Measurements from ENCODE around the gene TRAF1.

TRAF1 gene

DNA sequence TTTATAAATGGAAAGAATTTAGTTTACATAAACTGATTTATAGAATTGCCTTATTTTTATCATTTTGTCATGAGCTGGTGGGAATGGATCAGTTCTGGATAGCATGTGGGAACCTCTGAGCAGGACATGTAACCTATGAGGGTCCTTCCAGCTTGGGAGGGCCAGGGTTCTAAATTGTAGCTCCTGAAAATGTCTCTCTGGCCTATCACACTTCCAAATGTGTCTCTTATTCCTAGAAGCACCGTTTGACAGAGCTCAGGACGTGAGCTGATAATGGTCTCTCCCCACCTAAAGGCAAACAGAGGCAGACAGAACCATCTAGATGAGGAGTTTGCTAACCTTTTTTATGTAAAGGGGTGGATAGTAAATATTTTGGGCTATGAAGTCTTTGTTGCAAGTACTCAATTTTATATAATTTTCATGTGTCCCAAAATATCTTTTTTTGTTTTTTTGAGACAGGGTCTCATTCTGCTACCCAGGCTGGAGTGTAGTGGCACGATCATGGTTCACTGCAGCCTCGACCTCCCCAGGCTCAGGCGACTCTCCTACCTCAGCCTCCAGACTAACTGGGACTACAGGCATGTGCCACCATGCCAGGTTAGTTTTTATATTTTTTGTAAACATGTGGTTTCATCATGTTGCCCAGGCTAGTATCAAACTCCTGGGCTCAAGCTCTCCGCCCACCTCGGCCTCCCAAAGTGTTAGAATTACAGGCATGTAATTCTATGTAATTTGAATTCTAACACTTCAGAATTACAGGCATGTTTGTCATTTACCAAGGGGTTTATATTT, 4.0 kb downstream of the TRAF1 start:
- no peak for DNase-seq

DNA sequence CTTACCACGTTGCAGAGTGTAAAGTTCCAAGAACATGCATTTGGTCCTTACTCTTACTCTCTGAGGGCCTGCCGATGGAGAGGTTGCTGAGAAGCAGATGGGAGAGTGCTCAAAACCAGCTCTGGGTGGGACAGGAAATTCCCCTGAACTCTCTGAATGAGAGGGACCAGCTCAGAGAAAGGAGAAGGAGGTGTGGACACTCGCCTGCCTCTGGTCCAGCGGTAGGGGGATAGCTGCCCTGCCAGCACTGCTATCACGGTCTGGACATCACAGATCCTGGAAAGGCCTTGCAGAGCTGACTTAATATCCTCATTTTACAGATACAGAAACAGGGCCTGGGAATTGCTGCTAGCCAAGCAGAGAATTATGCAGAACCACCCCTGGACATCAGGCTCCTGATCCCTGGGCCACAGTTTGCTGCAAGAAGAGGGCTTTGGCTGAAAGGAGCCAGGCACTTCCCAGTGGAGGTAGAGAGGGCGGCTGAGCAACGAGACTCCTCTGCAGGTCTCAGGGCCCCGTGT, 4.9 kb downstream of the TRAF1 start:
- DNase-seq = peak; percentile 24

DNA sequence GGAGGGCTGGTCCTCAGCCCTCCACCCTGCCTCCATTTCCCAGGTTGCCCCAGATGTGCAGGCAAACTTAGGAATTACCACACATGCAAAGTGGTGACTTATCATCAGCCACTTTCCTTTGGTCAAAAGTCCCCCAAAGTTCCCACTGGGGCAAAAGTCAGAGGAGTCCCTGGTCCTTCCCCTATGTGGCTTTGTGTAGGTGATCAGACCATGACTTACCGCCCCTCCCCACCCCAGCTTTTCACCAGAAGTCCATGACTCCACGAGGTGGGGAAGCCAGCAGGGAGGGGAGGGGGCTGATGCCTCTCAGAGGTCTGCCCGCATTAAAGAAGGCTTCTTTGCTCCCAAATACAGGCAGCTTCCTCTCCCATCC, 5.8 kb downstream of the TRAF1 start:
- peak; percentile 4 for DNase-seq

DNA sequence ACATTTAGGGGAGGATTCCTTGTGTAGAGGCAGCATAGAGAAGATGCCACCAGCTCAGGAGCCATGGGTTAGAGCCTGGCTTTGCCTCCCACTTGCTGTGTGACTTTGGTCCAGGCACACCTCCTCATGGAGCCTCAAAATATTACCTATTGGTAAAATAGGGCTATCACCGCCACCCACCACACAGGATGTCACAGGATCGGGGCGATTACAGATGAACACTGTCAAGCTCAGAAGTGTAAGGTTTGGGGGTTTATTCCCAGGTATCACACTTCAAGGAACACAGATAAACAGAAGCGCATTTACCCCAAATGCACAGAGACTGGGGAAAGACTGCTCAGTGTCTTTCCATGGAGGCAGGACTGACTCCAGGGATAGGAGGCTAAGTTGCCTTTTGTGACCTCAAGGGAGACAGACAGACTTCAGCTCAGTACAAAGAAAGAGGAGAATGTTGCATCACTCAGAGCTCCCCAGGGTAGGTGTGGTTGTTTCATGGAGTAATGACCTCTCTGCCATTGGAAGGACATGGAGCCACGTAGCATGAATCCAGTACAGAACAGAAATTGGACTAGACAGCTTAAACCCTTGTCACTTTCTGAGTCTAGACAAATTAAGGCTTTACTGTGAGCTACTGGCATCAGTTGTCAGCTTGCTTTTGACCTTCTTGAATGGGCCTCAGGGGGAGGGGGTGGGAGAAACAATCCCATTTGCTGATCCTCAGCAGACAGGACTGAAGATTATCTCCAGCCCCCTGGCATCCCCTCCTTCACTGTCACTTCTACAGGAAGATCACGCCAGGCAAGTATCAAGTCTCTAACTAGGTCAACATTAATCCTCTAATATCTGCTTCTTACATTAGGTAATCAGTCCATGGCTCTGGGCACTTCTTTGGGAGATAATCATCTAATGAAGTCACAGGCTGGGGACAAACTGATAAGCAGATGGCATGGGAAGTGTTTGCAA, 6.5 kb downstream of the TRAF1 start:
- DNase-seq = no peak

- DNase-seq = peak; percentile 30
Observed at GRCh38 chr9:120918931-120919842, 7.4 kb downstream of the TRAF1 start.

DNA sequence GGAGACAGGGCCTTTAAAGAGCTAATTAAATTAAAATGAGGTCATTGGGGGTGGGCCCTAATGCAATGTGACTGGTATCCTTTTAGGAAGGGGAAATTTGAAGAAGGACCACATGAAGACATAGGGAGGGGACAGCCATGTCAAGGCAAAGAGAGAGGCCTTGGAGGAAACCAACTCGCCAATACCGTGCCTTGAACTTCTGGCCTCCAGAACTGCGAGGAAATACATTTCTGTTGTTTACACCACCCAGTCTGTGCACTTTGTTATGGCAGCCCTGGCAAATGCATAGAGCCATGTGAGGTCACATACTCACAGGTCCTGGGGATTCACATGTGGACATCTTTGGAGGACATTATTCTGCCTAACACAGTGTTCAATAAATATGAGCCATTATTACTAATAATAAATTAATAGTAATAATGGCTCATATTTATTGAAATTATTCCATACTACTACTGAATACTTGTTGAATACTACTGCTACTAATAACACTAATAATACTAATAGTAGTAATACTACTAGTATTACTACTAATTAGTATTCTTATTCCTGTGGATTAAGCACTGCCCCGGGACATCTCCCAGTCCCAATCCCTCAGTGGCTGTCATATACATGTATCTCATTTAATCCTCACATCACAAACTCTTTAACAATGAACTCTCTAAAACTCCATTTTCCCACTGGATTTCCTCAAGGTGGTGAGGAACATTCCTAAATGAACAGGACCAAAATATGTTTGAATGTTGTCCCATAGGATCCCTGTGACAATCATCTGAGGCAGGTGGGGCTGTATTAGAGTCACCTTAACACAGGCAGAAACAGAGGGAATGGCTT, 8.4 kb downstream of the TRAF1 start:
- DNase-seq = peak; percentile 1

- DNase-seq = peak; percentile 11
Observed at GRCh38 chr9:120916991-120917880, 9.4 kb downstream of the TRAF1 start.

DNA sequence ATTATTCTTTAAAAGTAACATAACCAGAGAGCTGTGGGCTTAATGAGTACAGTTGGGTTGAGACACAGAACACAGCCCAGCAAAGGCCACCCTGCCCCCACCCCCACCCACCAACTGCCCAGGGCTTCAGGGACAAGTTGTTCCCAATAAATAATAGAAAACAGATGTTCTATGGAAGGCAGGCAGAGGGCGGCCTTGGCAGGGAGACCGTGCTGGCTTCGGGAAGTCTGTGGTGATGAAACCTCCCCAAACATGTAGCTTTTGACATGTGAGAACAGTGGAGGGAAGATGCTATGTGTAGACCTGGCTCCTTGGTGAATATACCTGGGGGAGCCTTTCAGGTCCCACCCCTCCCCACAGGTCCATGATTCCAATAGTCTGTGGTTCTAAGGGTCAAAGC, 10.0 kb downstream of the TRAF1 start:
- DNase-seq = peak; percentile 66

GRCh38 chr9:120915854-120916470, 10.6 kb downstream of the TRAF1 start:
- peak; percentile 7 for DNase-seq

- DNase-seq = no peak
Observed at GRCh38 chr9:120914953-120915352, 11.6 kb downstream of the TRAF1 start.

GRCh38 chr9:120914396-120914795, 12.2 kb downstream of the TRAF1 start:
- DNase-seq = no peak

DNA sequence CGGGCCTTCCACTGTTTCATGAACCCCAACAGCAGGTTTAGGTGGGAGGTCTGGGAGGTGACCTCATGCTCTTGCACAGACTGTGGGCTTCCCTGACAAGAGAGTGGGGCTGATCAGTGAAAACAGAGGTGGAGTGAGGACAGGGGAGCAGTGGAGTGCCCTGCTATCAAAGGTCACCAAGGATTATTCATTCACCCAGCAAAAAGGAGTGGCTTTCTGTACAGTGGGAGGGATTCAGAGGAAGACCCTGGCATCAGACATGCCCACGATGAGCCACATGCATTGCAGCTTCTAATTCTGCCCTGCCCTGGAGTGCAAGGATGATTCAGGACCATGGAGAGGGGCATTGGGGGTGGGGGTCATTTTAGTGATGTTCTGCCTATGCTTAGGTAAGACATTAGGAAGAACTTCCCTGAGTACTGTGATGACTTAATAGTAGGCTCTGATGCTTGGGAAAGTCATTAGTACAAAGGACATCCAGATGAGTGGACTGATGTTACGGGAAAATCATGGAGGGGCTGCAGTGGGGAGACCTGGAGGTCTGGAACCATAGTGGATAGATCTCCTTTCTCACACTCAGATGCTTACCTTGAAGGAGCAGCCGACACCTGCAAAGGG, 12.8 kb downstream of the TRAF1 start:
- DNase-seq = no peak

GRCh38 chr9:120912958-120913646, 13.5 kb downstream of the TRAF1 start:
- no peak for DNase-seq

GRCh38 chr9:120911295-120911837, 15.2 kb downstream of the TRAF1 start:
- no peak for DNase-seq

GRCh38 chr9:120910643-120911042, 16.0 kb downstream of the TRAF1 start:
- no peak for DNase-seq

GRCh38 chr9:120909904-120910303, 16.7 kb downstream of the TRAF1 start:
- DNase-seq = no peak

- DNase-seq = no peak
Observed at GRCh38 chr9:120905315-120906164, 21.1 kb downstream of the TRAF1 start.

GRCh38 chr9:120904978-120905301, 21.7 kb downstream of the TRAF1 start:
- no peak for DNase-seq

Data from right hindlimb (tissue), 1 donor.